GM23338 (cell line): Measurements from ENCODE around the gene EBPL. TPM values are rescaled to one million over a fixed set of nuclear protein-coding genes. Genes with fewer than 3 reads are reported as not detected.

Experiments
- ATAC-seq: fragments of 200-7000 bp; cut with Tn5 transposase; 3 replicates; pipeline ENCODE4 v1.9.1; 2020
- DNase-seq: peaks from one replicate; pipeline ENCODE4 v3.0.0-alpha.2; 2015; ENCODE audit warnings: low spot score
- H2AFZ ChIP-seq: fragments of 200-600 bp; sonication (generic); 2 replicates; pipeline ENCODE4 v1.8.0; 2016; ENCODE audit warnings: antibody characterized with exemption, mild to moderate bottlenecking, moderate library complexity
- H3F3A ChIP-seq: fragments of 200-600 bp; sonication (generic); replicated peaks from 2 replicates; pipeline ENCODE4 v1.8.0; 2017; ENCODE audit warnings: antibody characterized with exemption, mixed run types, low read depth
- H3K27ac ChIP-seq: fragments of 200-600 bp; sonication (generic); 2 replicates; pipeline ENCODE4 v1.6.1; 2016; ENCODE audit warnings: low read depth
- H3K27me3 ChIP-seq: fragments of 200-600 bp; sonication (generic); 2 replicates; pipeline ENCODE4 v1.8.0; 2016; ENCODE audit warnings: mild to moderate bottlenecking, mixed run types, moderate library complexity; ENCODE audit not compliant: insufficient read depth
- H3K36me3 ChIP-seq: fragments of 200-600 bp; sonication (generic); 2 replicates; pipeline ENCODE4 v1.8.0; 2016; ENCODE audit warnings: mild to moderate bottlenecking; ENCODE audit not compliant: insufficient read depth
- H3K4me1 ChIP-seq: fragments of 200-600 bp; sonication (generic); 2 replicates; pipeline ENCODE4 v1.8.0; 2016; ENCODE audit warnings: mild to moderate bottlenecking, moderate library complexity; ENCODE audit not compliant: insufficient read depth
- H3K4me2 ChIP-seq: fragments of 200-600 bp; sonication (generic); 2 replicates; pipeline ENCODE4 v1.7.1; 2017; ENCODE audit warnings: mixed run types
- H3K4me3 ChIP-seq: fragments of 200-600 bp; sonication (generic); 2 replicates; pipeline ENCODE4 v1.6.1; 2016; ENCODE audit warnings: mixed run types
- H3K79me2 ChIP-seq: fragments of 200-600 bp; sonication (generic); replicated peaks from 2 replicates; pipeline ENCODE4 v1.8.0; 2017; ENCODE audit warnings: mild to moderate bottlenecking; ENCODE audit not compliant: insufficient read depth
- H3K9me2 ChIP-seq: fragments of 200-600 bp; sonication (generic); 2 replicates; pipeline ENCODE4 v1.8.0; 2017; ENCODE audit not compliant: insufficient read depth
- H4K20me1 ChIP-seq: fragments of 200-600 bp; sonication (generic); replicated peaks from 2 replicates; pipeline ENCODE4 v1.8.0; 2017; ENCODE audit warnings: mild to moderate bottlenecking; ENCODE audit not compliant: insufficient read depth
- H3K27ac Mint-ChIP-seq: 2 replicates; pipeline ENCODE4 v1.8.0; 2020; ENCODE audit warnings: inconsistent platforms, mild to moderate bottlenecking, moderate library complexity, mixed read lengths
- H3K27me3 Mint-ChIP-seq: 3 replicates; pipeline ENCODE4 v1.8.0; 2022; ENCODE audit warnings: low read depth, mild to moderate bottlenecking, moderate library complexity, mixed read lengths, inconsistent platforms; ENCODE audit not compliant: insufficient read depth, poor library complexity
- H3K36me3 Mint-ChIP-seq: 3 replicates; pipeline ENCODE4 v1.8.0; 2021; ENCODE audit warnings: low read depth, mild to moderate bottlenecking, inconsistent platforms, moderate library complexity, mixed read lengths
- H3K4me1 Mint-ChIP-seq: 3 replicates; pipeline ENCODE4 v1.8.0; 2020; ENCODE audit warnings: mild to moderate bottlenecking, inconsistent platforms, mixed read lengths
- H3K4me3 Mint-ChIP-seq: 3 replicates; pipeline ENCODE4 v1.8.0; 2021; ENCODE audit warnings: moderate library complexity, mild to moderate bottlenecking, inconsistent platforms, mixed read lengths
- H3K9me3 Mint-ChIP-seq: 3 replicates; pipeline ENCODE4 v1.8.0; 2020; ENCODE audit warnings: moderate library complexity, mild to moderate bottlenecking, inconsistent platforms, mixed read lengths
- CREB1 ChIP-seq: fragments of 250-450 bp; sonication (Bioruptor Pico); IDR thresholded peaks from 2 replicates; pipeline ENCODE4 v1.5.0; 2020; ENCODE audit warnings: low read depth, mild to moderate bottlenecking, moderate library complexity
- ETS1 ChIP-seq: IDR thresholded peaks from 2 replicates; pipeline ENCODE4 v1.6.1; 2016; ENCODE audit warnings: antibody characterized with exemption
- EZH2 ChIP-seq: fragments of 200-600 bp; sonication (generic); IDR thresholded peaks from one replicate; pipeline ENCODE4 v1.8.0; 2017; ENCODE audit warnings: antibody characterized with exemption, mild to moderate bottlenecking, low read depth; ENCODE audit not compliant: unreplicated experiment
- EZH2phosphoT487 ChIP-seq: fragments of 200-600 bp; sonication (generic); IDR thresholded peaks from one replicate; pipeline ENCODE4 v1.8.1; 2018; ENCODE audit warnings: antibody characterized with exemption; ENCODE audit not compliant: unreplicated experiment
- JUNB ChIP-seq: IDR thresholded peaks from one replicate; pipeline ENCODE4 v1.6.1; 2016; ENCODE audit warnings: antibody characterized with exemption; ENCODE audit not compliant: unreplicated experiment
- NANOG ChIP-seq: IDR thresholded peaks from 2 replicates; pipeline ENCODE4 v1.6.1; 2016; ENCODE audit warnings: antibody characterized with exemption, borderline replicate concordance
- POLR2AphosphoS5 ChIP-seq: IDR thresholded peaks from 2 replicates; pipeline ENCODE4 v1.6.1; 2016; ENCODE audit warnings: antibody characterized with exemption, low read depth
- STAT1 ChIP-seq: IDR thresholded peaks from one replicate; pipeline ENCODE4 v1.6.1; 2016; ENCODE audit warnings: antibody characterized with exemption; ENCODE audit not compliant: unreplicated experiment
- ZNF114 ChIP-seq: fragments of 250-450 bp; sonication (Bioruptor Pico); IDR thresholded peaks from 2 replicates; pipeline ENCODE4 v1.5.0; 2020; ENCODE audit warnings: mild to moderate bottlenecking, moderate library complexity
- ZNF331 ChIP-seq: fragments of 250-450 bp; sonication (Bioruptor Pico); IDR thresholded peaks from 2 replicates; pipeline ENCODE4 v1.5.0; 2020; ENCODE audit warnings: low read depth, mild to moderate bottlenecking, moderate library complexity
- ZNF462 ChIP-seq: fragments of 250-450 bp; sonication (Bioruptor Pico); IDR thresholded peaks from 2 replicates; pipeline ENCODE4 v1.5.0; 2020; ENCODE audit warnings: mild to moderate bottlenecking, moderate library complexity
- polyA plus RNA-seq: library from polyadenylated mRNA; unstranded; fragments of >200 nt; fragmentation: Nextera tagmentation; extraction: Ambion mirVana; gene quantifications from 2 replicates; pipeline ENCODE4 v1.2.1, GENCODE V29; 2016
- total RNA-seq: library from RNA; depleted of rRNA; stranded (reverse); fragments of >200 nt; shearing (Covaris generic); gene quantifications from 2 replicates; pipeline ENCODE4 v1.2.3, GENCODE V29; 2014
- TF ChIP-seq, protein P1 (sequence below), 2 experiments: fragments of 200-600 bp in 1 of 2; sonication (generic) in 1 of 2; conservative IDR thresholded peaks; 2 replicates each; pipeline versions ENCODE4 v1.5.1 to v1.6.1; 2016 to 2017; ENCODE audit warnings: antibody characterized with exemption in 2 of 2, low read depth in 2 of 2, mild to moderate bottlenecking in 2 of 2, moderate library complexity in 1 of 2

The EBPL gene
- total and polyA plus RNA-seq, 2 experiments from 2014 or later: 231 to 245 TPM

GRCh38 chr13:49638030-49638743 is 53.1 kb downstream of the EBPL start (continued):
- TF ChIP-seq ZNF462 (no peak), EZH2 (no peak), ZNF331 (CRISPR knock-in tag) (no peak), POLR2AphosphoS5 (no peak), EZH2phosphoT487 (no peak)
- TF ChIP-seq, protein P1, sequence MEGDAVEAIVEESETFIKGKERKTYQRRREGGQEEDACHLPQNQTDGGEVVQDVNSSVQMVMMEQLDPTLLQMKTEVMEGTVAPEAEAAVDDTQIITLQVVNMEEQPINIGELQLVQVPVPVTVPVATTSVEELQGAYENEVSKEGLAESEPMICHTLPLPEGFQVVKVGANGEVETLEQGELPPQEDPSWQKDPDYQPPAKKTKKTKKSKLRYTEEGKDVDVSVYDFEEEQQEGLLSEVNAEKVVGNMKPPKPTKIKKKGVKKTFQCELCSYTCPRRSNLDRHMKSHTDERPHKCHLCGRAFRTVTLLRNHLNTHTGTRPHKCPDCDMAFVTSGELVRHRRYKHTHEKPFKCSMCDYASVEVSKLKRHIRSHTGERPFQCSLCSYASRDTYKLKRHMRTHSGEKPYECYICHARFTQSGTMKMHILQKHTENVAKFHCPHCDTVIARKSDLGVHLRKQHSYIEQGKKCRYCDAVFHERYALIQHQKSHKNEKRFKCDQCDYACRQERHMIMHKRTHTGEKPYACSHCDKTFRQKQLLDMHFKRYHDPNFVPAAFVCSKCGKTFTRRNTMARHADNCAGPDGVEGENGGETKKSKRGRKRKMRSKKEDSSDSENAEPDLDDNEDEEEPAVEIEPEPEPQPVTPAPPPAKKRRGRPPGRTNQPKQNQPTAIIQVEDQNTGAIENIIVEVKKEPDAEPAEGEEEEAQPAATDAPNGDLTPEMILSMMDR (conservative IDR thresholded peaks at IDR 0.05; ENCODE audit: low read depth in 2 of 2): no peak

DNA sequence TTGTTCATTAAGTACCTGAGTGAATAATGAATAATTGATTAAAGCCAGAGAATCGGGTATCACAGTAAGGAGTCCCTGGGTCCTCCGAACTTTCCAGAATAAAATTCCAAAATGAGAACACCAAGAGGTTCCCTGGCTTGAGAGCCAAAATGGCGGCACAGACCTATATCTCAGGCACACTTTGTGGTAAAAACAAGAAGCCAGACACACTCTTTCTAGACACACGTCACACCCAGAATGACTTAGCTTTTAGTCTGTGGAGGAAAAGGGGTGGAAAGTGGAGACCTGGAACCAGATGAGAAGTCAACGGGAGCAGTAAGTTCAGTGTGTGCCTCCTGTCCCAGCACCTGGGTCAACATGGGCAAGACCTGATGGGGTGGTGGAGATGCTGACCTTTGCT is 54.6 kb downstream of the EBPL start:
- H3K9me3 Mint-ChIP-seq: no peaks in the 10 kb centered on the region
- DNase-seq (no peak), ATAC-seq (no peak)
- Histone ChIP-seq H2AFZ (no peak overlapping the region), H3K9me2 (peaks cover 7% of the 10 kb centered on the region; the same call in 1 of the 2 replicates), H3K27me3 (no peaks in the 10 kb centered on the region), H4K20me1 (no peaks in the 10 kb centered on the region), H3F3A (0 out of 2 replicates have a peak, but pooled peaks cover 6% of the 10 kb centered on the region), H3K27ac (peak overlapping the region; percentile 41; the same call in 1 of the 2 replicates), H3K79me2 (no peaks in the 10 kb centered on the region), H3K4me1 (peaks cover 14% of the 10 kb centered on the region; the same call in 1 of the 2 replicates), H3K36me3 (no peaks in the 10 kb centered on the region), H3K4me2 (peak overlapping the region; percentile 42), H3K4me3 (peak overlapping the region; percentile 44; the same call in 1 of the 2 replicates)
- H3K36me3 Mint-ChIP-seq: 0 out of 3 replicates have a peak, but pooled peaks cover 4% of the 10 kb centered on the region
- peaks cover 1% of the 10 kb centered on the region for H3K27me3 Mint-ChIP-seq
- peak overlapping the region; percentile 57; the same call in 1 of the 3 replicates for H3K4me3 Mint-ChIP-seq
- H3K4me1 Mint-ChIP-seq: peaks cover 23% of the 10 kb centered on the region
- H3K27ac Mint-ChIP-seq: no peak overlapping the region
- TF ChIP-seq NANOG (no peak), ETS1 (no peak), EZH2 (no peak), STAT1 (no peak), JUNB (no peak), ZNF331 (CRISPR knock-in tag) (no peak), CREB1 (no peak), ZNF114 (CRISPR knock-in tag) (no peak), EZH2phosphoT487 (no peak), POLR2AphosphoS5 (no peak)
- TF ChIP-seq, protein P1 (conservative IDR thresholded peaks at IDR 0.05; ENCODE audit: low read depth in 2 of 2): no peak
